Skeletal muscle tissue (tissue), 4 donors: ENCODE data around the gene GINS2. TPM values are rescaled to one million over a fixed set of nuclear protein-coding genes. Genes with fewer than 3 reads are reported as not detected.

Experiments
- H3K27ac ChIP-seq: one replicate; pipeline ENCODE4 v1.7.0; 2013; ENCODE audit warnings: mild to moderate bottlenecking, low read depth, low read length, inconsistent platforms
- H3K27me3 ChIP-seq, 3 donors: one replicate each; pipeline ENCODE4 v1.7.0; 2013; ENCODE audit warnings: low read length in 3 of 3; ENCODE audit not compliant: control insufficient read depth in 3 of 3, insufficient read depth in 3 of 3
- H3K36me3 ChIP-seq, 3 donors: one replicate each; pipeline ENCODE4 v1.7.0; 2013; ENCODE audit warnings: low read length in 3 of 3; ENCODE audit not compliant: control insufficient read depth in 3 of 3, insufficient read depth in 3 of 3
- H3K4me1 ChIP-seq, 3 donors: one replicate each; pipeline ENCODE4 v1.7.0; 2013; ENCODE audit warnings: low read length in 3 of 3, mild to moderate bottlenecking in 3 of 3; ENCODE audit not compliant: control insufficient read depth in 3 of 3, insufficient read depth in 3 of 3
- H3K4me3 ChIP-seq, 3 donors: one replicate each; pipeline ENCODE4 v1.7.0; 2013; ENCODE audit warnings: low read length in 3 of 3
- H3K9ac ChIP-seq, 3 donors: one replicate each; pipeline ENCODE4 v1.7.0; 2013; ENCODE audit warnings: low read length in 3 of 3, mild to moderate bottlenecking in 3 of 3, moderate library complexity in 2 of 3, low read depth in 1 of 3
- H3K9me3 ChIP-seq, 3 donors: one replicate each; pipeline ENCODE4 v1.7.0; 2013; ENCODE audit warnings: low read length in 3 of 3; ENCODE audit not compliant: control insufficient read depth in 3 of 3
- total RNA-seq: library from RNA; depleted of rRNA; stranded (reverse); fragments of >200 nt; gene quantifications from one replicate; pipeline ENCODE4 v1.2.3, GENCODE V29; 2014
- donor health status: Osteomylitis.

The GINS2 gene
- total RNA-seq, 1 donor from 2014 or later: 4.7 TPM

GRCh38 chr16:85650844-85651628 lies 37.7 kb downstream of the GINS2 start:
- H3K9ac ChIP-seq: peak overlapping the region in 2 of 3 donors; percentile 3 to 25
- H3K4me1 ChIP-seq: peaks cover 16 to 33% (median 28%) of the 10 kb centered on the region in 3 donors
- H3K27ac ChIP-seq: peak overlapping the region; percentile 40
- H3K4me3 ChIP-seq: no peak overlapping the region
- H3K9me3 ChIP-seq: no peaks in the 10 kb centered on the region
- peaks cover 7 to 19% (median 14%) of the 10 kb centered on the region in 3 donors for H3K36me3 ChIP-seq
- no peaks in the 10 kb centered on the region for H3K27me3 ChIP-seq

GRCh38 chr16:85650135-85650843 lies 38.5 kb downstream of the GINS2 start:
- no peaks in the 10 kb centered on the region for H3K27me3 ChIP-seq
- no peaks in the 10 kb centered on the region for H3K9me3 ChIP-seq
- H3K36me3 ChIP-seq: peaks cover 4 to 14% (median 13%) of the 10 kb centered on the region in 3 donors
- no peak overlapping the region for H3K4me3 ChIP-seq
- H3K27ac ChIP-seq: no peak overlapping the region
- H3K4me1 ChIP-seq: peaks cover 16 to 33% (median 28%) of the 10 kb centered on the region in 3 donors
- no peak overlapping the region for H3K9ac ChIP-seq

GRCh38 chr16:85649411-85650134 lies 39.2 kb downstream of the GINS2 start:
- H3K9ac ChIP-seq: no peak overlapping the region

GRCh38 chr16:85648805-85649204 lies 39.9 kb downstream of the GINS2 start:
- Histone ChIP-seq H3K9ac (no peak overlapping the region), H3K4me3 (no peak overlapping the region), H3K9me3 (no peaks in the 10 kb centered on the region), H3K27me3 (no peaks in the 10 kb centered on the region), H3K4me1 (peaks cover 14 to 25% (median 24%) of the 10 kb centered on the region in 3 donors), H3K27ac (no peak overlapping the region), H3K36me3 (peaks cover 0 to 9% (median 5%) of the 10 kb centered on the region in 3 donors)

More at GRCh38 chr16:85649411-85650134, 39.2 kb downstream of the GINS2 start:
- Histone ChIP-seq H3K9me3 (no peaks in the 10 kb centered on the region), H3K4me3 (no peak overlapping the region), H3K4me1 (peaks cover 16 to 33% (median 28%) of the 10 kb centered on the region in 3 donors), H3K36me3 (peaks cover 0 to 9% (median 9%) of the 10 kb centered on the region in 3 donors), H3K27ac (no peak overlapping the region), H3K27me3 (no peaks in the 10 kb centered on the region)

GRCh38 chr16:85648070-85648714 lies 40.6 kb downstream of the GINS2 start:
- H3K36me3 ChIP-seq: peaks cover 0 to 9% (median 5%) of the 10 kb centered on the region in 3 donors
- no peak overlapping the region for H3K9ac ChIP-seq
- H3K27me3 ChIP-seq: no peaks in the 10 kb centered on the region

GRCh38 chr16:85646976-85647375 lies 41.8 kb downstream of the GINS2 start:
- Histone ChIP-seq H3K36me3 (peaks cover 0 to 9% (median 5%) of the 10 kb centered on the region in 3 donors), H3K4me3 (no peak overlapping the region), H3K9ac (no peak overlapping the region), H3K4me1 (peaks cover 6 to 19% (median 16%) of the 10 kb centered on the region in 3 donors), H3K9me3 (no peaks in the 10 kb centered on the region), H3K27me3 (no peaks in the 10 kb centered on the region), H3K27ac (no peak overlapping the region)

More at GRCh38 chr16:85648070-85648714, 40.6 kb downstream of the GINS2 start:
- Histone ChIP-seq H3K27ac (no peak overlapping the region), H3K9me3 (no peaks in the 10 kb centered on the region), H3K4me3 (no peak overlapping the region), H3K4me1 (peaks cover 8 to 19% (median 18%) of the 10 kb centered on the region in 3 donors)

- no peaks in the 10 kb centered on the region for H3K27me3 ChIP-seq
Measured at GRCh38 chr16:85646358-85646907, 42.3 kb downstream of the GINS2 start.

GRCh38 chr16:85645021-85645589 lies 43.6 kb downstream of the GINS2 start:
- H3K4me1 ChIP-seq: peaks cover 12 to 27% (median 25%) of the 10 kb centered on the region in 3 donors
- H3K9ac ChIP-seq: no peak overlapping the region
- no peaks in the 10 kb centered on the region for H3K9me3 ChIP-seq
- H3K36me3 ChIP-seq: peaks cover 0 to 9% (median 5%) of the 10 kb centered on the region in 3 donors
- H3K4me3 ChIP-seq: no peak overlapping the region
- no peak overlapping the region for H3K27ac ChIP-seq
- no peaks in the 10 kb centered on the region for H3K27me3 ChIP-seq

More at GRCh38 chr16:85646358-85646907, 42.3 kb downstream of the GINS2 start:
- Histone ChIP-seq H3K9ac (no peak overlapping the region), H3K4me3 (no peak overlapping the region), H3K4me1 (peaks cover 6 to 18% (median 16%) of the 10 kb centered on the region in 3 donors), H3K36me3 (peaks cover 0 to 9% (median 5%) of the 10 kb centered on the region in 3 donors), H3K9me3 (no peaks in the 10 kb centered on the region), H3K27ac (no peak overlapping the region)
